Hematopoietic multipotent progenitor cell treated with erythropoietin and hydrocortisone succinate and interleukin-3 and kit ligand, for 8 days (in vitro differentiated cells): ENCODE data around the gene PDSS2.
"Not testable (repeated sequence)": the region's sequence is repeated elsewhere in the genome, so short reads cannot be mapped to it uniquely, and the experiment has no call there.

ENCODE experiments used
- DNase-seq: peaks from one replicate; pipeline ENCODE4 v3.0.0-alpha.2; 2015

The PDSS2 gene

GRCh38 chr6:107152638-107153430 lies 306.5 kb downstream of the PDSS2 start:
- no peak for DNase-seq

DNA sequence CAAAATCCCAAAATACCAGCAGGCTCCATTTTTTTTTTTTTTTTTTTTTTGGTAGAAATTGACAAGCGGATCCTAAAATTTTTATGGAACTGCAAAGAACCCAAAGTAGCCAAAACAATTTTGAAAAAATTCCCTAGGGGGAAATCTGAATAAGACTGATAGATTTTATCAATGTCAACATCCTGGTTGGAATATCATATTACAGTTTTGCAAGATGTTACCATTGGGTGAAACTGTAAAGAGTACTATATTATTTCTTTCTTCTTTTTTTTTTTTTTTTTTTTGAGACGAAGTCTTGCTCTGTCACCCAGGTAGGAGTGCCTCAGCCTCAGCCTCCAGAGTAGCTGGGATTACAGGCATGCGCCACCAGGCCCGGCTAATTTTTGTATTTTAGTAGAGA lies 314.7 kb downstream of the PDSS2 start:
- DNase-seq: no peak

DNA sequence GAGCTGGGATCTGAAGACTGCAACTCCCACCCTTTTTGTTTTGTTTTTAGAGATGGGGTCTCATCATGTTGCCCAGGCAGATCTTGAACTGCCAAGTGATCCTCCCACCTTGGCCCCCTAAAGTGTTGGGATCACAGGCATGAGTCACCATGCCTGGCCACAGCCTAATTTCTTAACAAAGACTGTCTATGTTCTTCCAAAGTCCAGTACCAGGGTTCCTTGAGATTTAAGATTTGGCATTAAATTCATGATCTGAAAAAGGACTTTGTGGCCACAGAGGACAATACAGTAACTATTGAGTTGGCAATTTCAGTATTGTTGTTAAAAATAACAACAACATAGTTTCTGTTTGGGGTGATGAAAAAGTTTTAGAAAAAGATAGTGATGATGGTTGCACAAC lies 315.4 kb downstream of the PDSS2 start:
- DNase-seq: no peak

- no peak for DNase-seq
Observed at GRCh38 chr6:107140581-107140980, 318.8 kb downstream of the PDSS2 start.

- not testable (repeated sequence) for DNase-seq
Observed at GRCh38 chr6:107136324-107136723, 323.0 kb downstream of the PDSS2 start.

- DNase-seq: not testable (repeated sequence)
Observed at GRCh38 chr6:107135048-107135680, 324.2 kb downstream of the PDSS2 start.

GRCh38 chr6:107132330-107132954 lies 326.9 kb downstream of the PDSS2 start:
- DNase-seq: peak; percentile 48

DNA sequence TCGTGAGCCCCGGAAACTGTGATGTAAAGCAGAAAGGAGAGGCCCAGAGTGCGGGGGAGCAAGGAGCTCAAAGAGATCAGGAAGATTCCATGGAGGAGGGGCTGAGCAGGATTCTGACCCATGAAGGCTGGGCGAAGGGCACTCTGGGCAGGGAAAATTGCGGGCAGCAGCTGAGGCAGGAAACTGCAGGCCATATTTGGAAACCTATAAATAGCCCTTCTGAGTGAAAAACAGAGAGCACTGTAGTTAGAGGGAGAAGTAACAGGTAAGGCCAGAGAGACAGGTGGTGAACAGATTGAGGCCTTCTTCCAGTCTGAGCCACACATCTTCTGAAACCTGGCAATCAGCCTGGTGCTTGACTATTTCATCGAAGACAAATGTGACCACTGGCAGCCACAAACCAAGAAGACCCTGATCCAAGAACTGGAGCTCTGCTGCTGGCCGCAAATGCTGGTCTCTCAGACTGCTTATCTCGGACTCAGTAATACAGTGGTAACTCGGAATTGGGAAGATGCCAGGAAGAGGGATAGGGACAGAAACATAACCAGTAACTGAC lies 329.9 kb downstream of the PDSS2 start:
- DNase-seq: no peak

DNA sequence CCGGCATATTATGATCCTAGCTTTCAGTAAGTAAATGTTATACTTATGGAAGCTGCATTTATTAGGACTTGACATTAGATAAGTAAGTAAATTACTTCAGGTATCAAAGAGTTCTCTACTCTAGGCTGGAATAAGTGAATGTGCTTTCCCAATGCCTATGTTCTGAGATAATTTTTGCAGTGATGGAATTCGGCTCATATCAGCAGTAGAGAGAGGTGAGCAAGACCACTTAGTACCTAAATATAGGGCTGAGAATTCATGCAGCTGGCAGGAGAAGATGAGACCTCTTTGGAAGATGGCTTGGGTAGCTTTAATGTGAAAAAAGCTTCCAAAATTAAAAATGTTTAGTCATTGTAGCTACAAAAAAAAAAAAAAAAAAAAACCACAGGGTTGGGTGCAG lies 330.8 kb downstream of the PDSS2 start:
- no peak for DNase-seq

- DNase-seq: no peak
Observed at GRCh38 chr6:107128175-107128574, 331.2 kb downstream of the PDSS2 start.

DNA sequence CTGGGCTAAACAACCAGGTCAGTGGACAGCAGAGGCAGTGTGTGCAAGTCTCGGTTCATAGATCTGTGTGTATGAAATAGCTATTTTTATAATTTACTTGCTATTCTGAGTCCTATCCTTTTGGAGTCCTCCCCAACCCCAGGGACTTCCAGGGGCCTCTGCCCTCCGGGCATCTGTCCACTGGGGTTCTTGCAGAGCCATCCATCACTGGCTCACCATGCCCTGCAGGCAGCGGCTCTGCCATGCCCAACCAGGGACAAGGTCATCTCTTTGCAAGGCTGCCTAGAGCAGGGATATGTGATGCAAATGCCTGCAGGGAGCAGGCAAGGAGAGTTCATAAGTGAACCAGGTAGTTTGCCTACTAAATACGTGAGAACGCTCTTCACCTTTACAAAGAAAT lies 333.6 kb downstream of the PDSS2 start:
- no peak for DNase-seq

DNA sequence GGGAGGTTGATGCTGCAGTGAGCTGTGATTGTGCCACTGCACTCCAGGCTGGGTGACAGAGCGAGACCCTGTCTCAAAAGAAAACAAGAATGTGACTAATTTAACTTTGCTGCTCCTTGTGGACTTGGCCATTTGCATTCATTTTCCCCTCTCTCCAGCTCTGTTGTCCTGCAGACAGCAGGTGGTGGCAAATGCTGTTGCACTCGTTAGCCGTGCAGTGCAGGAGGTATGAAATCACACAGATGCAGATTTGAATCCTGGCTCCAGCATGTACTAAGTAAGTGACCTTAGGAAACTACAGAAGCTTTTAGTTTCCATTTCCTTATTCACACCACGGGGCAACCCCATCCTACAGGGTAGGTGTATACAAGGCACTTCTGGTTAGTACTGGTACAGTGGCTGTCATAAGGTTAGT lies 334.4 kb downstream of the PDSS2 start:
- no peak for DNase-seq

- DNase-seq: no peak
Observed at GRCh38 chr6:107123501-107123900, 335.9 kb downstream of the PDSS2 start.

DNA sequence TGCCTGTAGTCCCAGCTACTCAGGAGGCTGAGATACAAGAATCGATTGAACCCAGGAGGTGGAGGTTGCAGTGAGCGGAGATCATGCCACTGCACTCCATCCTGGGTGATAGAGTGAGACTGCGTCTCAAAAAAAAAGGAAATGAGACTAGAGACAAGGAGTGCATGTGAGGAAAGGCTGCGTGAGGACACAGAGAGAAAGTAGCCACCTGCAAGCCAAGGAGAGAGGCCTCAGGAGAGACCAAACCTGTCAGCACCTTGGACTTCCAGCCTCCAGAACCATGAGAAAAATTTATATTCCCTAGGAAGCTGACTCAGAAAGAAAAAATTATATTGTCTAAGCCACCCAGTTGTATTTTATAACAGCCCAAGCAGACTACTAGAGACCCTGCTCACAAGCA lies 336.6 kb downstream of the PDSS2 start:
- no peak for DNase-seq

GRCh38 chr6:107121964-107122495 lies 337.3 kb downstream of the PDSS2 start:
- DNase-seq: peak; percentile 35

GRCh38 chr6:107121266-107121665 lies 338.1 kb downstream of the PDSS2 start:
- no peak for DNase-seq

DNA sequence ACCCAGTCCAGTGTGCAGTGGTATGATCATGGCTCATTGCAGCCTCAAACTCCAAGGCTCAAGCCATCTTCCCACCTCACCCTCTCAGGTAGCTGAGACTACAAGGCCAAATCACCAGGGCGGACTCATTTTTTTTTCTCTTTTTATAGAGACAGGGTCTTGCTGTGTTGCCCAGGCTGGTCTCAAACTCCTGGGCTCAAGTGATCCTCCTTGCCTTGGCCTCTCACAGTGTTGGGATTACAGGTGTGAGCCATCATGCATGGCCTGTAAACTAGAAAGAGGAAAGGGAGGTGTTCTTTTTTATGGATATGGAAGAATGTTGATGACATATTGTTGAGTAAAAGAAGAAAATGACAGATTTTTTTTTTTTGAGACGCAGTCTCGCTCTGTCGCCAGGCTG lies 339.0 kb downstream of the PDSS2 start:
- DNase-seq: no peak

DNA sequence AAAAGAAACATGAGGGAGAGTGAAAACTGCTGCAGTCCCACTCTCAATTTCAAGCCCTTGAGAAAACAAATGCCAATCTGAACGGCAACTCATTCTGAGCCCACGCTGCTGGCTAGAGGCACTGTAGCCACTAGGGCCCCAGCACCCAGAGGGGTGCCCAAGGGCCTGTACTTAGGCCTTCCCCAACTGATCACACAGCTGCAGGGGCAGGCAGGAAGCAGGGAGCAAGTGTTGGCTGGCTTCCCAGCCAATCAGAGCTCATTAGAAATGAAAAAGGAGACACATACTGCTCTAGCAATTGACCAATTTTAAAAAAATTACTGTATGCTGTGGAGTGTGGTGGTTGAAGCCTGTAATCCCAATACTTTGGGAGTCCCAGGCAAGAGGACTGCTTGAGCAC lies 340.4 kb downstream of the PDSS2 start:
- peak; percentile 45 for DNase-seq

- not testable (repeated sequence) for DNase-seq
Observed at GRCh38 chr6:107118540-107118939, 340.8 kb downstream of the PDSS2 start.

DNA sequence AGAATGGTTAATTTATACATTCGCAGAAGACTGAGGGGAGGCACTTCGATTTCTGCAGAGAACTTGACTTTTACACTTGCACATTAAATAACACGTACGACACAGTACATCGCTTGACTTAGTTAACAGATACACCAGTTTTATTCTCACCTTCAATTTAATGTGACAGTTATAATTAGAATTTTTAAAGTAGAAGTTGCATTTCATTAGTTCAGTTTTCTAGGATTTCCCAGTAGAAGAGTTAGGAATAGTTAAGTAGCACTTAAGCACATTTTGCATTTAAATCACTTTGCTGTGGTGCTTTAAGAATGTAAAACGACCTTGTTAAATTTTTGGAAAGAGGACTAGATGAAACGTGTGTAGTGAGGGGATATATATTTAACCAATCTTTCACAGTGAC lies 342.4 kb downstream of the PDSS2 start:
- DNase-seq: no peak

GRCh38 chr6:107116328-107116892 lies 343.0 kb downstream of the PDSS2 start:
- peak; percentile 71 for DNase-seq

GRCh38 chr6:107115695-107116327 lies 343.6 kb downstream of the PDSS2 start:
- DNase-seq: peak; percentile 57
